ENCODE measurements around the gene SPOCD1. TPM values are rescaled to one million over a fixed set of nuclear protein-coding genes. Genes with fewer than 3 reads are reported as not detected.

SPOCD1 gene
- total RNA-seq, 1 experiment from 2014 or later = 10.2 TPM

DNA sequence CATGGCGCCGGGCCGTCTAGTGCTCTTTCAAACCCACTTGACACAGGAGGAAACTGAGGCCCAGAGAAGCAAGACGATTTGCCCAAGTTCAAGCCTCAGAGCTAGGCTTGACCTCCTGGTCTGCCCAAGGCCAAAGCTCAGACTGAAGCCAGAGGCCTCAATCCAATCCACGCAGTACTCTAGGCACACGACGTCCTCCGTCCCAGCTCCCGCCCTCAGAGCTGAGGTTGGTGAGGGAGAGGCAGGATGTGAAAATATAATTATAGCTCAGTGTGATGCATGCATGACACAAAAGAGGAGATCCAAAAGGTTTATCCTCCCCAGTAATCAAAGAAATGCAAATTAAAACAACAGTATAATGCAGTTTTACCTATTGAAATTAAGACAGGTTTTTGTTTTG lies 36.1 kb downstream of the SPOCD1 start:
- Histone ChIP-seq H3K27me3 (ENCODE audit: insufficient read depth, low read depth) (peaks cover 9% of the 10 kb centered on the region; the same call in 1 of the 2 replicates), H3K27ac (no peak overlapping the region), H3K4me1 (replicated peaks; ENCODE audit: insufficient read depth) (no peaks in the 10 kb centered on the region), H3K9me3 (ENCODE audit: insufficient read depth, low read depth) (no peaks in the 10 kb centered on the region), H3K4me3 (no peak overlapping the region), H3K9me2 (ENCODE audit: insufficient read depth) (no peaks in the 10 kb centered on the region), H3F3A (ENCODE audit: insufficient read depth, low read depth) (peaks cover 11% of the 10 kb centered on the region; the same call in 1 of the 2 replicates), H3K79me2 (ENCODE audit: low read depth) (no peaks in the 10 kb centered on the region), H2AFZ (no peak overlapping the region), H4K20me1 (ENCODE audit: insufficient read depth) (no peaks in the 10 kb centered on the region), H3K4me2 (no peak overlapping the region), H3K36me3 (ENCODE audit: low read depth) (no peaks in the 10 kb centered on the region)
- ChIA-PET CTCF (no interaction called here), POLR2A (ENCODE audit: unreplicated experiment) (no interaction called here)
- no peak for TF ChIP-seq EZH2 (IDR thresholded peaks at IDR 0.05; ENCODE audit: low read depth)
- TF ChIP-seq, protein P1, sequence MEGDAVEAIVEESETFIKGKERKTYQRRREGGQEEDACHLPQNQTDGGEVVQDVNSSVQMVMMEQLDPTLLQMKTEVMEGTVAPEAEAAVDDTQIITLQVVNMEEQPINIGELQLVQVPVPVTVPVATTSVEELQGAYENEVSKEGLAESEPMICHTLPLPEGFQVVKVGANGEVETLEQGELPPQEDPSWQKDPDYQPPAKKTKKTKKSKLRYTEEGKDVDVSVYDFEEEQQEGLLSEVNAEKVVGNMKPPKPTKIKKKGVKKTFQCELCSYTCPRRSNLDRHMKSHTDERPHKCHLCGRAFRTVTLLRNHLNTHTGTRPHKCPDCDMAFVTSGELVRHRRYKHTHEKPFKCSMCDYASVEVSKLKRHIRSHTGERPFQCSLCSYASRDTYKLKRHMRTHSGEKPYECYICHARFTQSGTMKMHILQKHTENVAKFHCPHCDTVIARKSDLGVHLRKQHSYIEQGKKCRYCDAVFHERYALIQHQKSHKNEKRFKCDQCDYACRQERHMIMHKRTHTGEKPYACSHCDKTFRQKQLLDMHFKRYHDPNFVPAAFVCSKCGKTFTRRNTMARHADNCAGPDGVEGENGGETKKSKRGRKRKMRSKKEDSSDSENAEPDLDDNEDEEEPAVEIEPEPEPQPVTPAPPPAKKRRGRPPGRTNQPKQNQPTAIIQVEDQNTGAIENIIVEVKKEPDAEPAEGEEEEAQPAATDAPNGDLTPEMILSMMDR (conservative IDR thresholded peaks at IDR 0.05) = no peak
- no TSS peak for BruUV-seq (replicated peaks)
- intact Hi-C loops (cut with micrococcal nuclease; ENCODE audit: unreplicated experiment) = loop anchor here (10.0 kb wide), 1 partner anchor 595 kb away; no protein-coding TSS in a partner anchor
- no peak for DNase-seq

DNA sequence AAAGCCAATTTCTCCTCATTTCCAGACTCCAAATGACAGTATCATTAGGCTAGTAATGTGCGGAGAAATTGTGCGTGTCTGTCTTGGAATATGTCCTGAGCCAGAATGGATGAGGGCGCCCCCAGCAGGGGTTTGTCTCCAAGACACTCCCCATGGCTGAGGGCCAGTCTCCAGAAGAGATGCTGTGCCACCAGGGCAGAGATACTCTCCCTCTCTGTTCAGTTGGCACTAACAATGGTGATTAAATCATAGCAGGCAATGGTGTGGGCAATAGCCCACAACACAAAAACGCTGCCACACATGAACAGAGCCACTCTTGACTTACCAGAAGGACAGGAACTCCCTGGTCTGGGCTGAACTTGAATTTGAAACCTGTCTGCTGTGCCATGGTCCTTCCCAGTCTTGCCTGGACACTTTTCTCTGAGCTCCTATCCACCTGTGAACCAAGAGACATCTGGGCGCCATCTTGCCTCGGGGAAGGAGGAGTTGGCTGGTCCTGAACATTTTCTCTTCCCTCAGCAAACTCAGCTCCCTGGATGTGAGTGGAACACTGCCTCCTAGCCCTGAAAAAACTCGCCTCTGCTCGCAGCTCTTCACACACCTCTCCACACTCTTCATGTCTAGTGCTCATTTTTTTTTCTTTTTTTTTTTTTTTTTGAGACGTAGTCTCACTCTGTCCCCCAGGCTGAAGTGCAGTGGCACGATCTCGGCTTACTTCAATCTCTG lies 36.9 kb downstream of the SPOCD1 start:
- ChIA-PET CTCF (no interaction called here), POLR2A (ENCODE audit: unreplicated experiment) (no interaction called here)
- no peak for DNase-seq
- BruUV-seq (replicated peaks) = no TSS peak
- Histone ChIP-seq H2AFZ (no peak overlapping the region), H3K4me2 (no peak overlapping the region), H3K4me1 (replicated peaks; ENCODE audit: insufficient read depth) (no peaks in the 10 kb centered on the region), H3K36me3 (ENCODE audit: low read depth) (no peaks in the 10 kb centered on the region), H3K4me3 (no peak overlapping the region), H3K27ac (no peak overlapping the region), H3K9me2 (ENCODE audit: insufficient read depth) (no peaks in the 10 kb centered on the region), H3F3A (ENCODE audit: insufficient read depth, low read depth) (peaks cover 11% of the 10 kb centered on the region; the same call in 1 of the 2 replicates), H4K20me1 (ENCODE audit: insufficient read depth) (no peaks in the 10 kb centered on the region), H3K27me3 (ENCODE audit: insufficient read depth, low read depth) (peaks cover 14% of the 10 kb centered on the region; the same call in 1 of the 2 replicates), H3K79me2 (ENCODE audit: low read depth) (no peaks in the 10 kb centered on the region), H3K9me3 (ENCODE audit: insufficient read depth, low read depth) (no peaks in the 10 kb centered on the region)
- TF ChIP-seq, protein P1 (conservative IDR thresholded peaks at IDR 0.05) = no peak
- TF ChIP-seq EZH2 (IDR thresholded peaks at IDR 0.05; ENCODE audit: low read depth) = no peak
- intact Hi-C loops (cut with micrococcal nuclease; ENCODE audit: unreplicated experiment) = no loop called here

DNA sequence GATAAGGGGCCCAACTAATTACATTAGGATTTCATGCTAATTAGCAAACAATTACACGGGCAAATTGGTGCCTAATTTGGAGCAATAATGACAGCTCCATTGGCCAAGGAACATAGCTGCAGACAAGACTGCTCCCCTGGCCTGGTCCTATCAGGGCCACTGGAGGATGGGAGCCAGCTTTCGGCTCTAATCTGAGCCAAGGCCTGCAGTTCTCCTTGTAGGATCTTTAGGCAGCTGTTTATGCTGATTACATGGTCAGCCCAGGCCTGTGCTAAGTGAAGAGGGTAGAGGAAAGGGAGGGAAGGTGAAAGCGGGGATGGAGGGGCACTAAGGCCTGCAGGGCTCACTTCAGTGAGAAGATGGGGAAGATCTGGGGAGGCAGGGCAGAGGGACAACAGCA lies 39.3 kb downstream of the SPOCD1 start:
- POLR2A ChIA-PET (ENCODE audit: unreplicated experiment) = interaction anchor here (0.6 kb wide), 1 partner anchor 335 kb away, joined by 5 read pairs; no protein-coding TSS in a partner anchor
- CTCF ChIA-PET = no interaction called here

More for the DNA sequence above, 39.3 kb downstream of the SPOCD1 start:
- no peak for TF ChIP-seq EZH2 (IDR thresholded peaks at IDR 0.05; ENCODE audit: low read depth)
- TF ChIP-seq, protein P1 (conservative IDR thresholded peaks at IDR 0.05) = no peak
- H3K9me3 ChIP-seq (ENCODE audit: insufficient read depth, low read depth) = no peaks in the 10 kb centered on the region
- H3K27ac ChIP-seq = no peak overlapping the region
- no peaks in the 10 kb centered on the region for H3K36me3 ChIP-seq (ENCODE audit: low read depth)
- no TSS peak for BruUV-seq (replicated peaks)
- no peaks in the 10 kb centered on the region for H3K79me2 ChIP-seq (ENCODE audit: low read depth)
- H2AFZ ChIP-seq = no peak overlapping the region
- H3K9me2 ChIP-seq (ENCODE audit: insufficient read depth) = no peaks in the 10 kb centered on the region
- no peak overlapping the region for H3K4me3 ChIP-seq
- no peak overlapping the region for H3K4me2 ChIP-seq
- no peaks in the 10 kb centered on the region for H4K20me1 ChIP-seq (ENCODE audit: insufficient read depth)
- DNase-seq = no peak
- peaks cover 17% of the 10 kb centered on the region; the same call in 1 of the 2 replicates for H3K27me3 ChIP-seq (ENCODE audit: insufficient read depth, low read depth)
- H3F3A ChIP-seq (ENCODE audit: insufficient read depth, low read depth) = peaks cover 11% of the 10 kb centered on the region; the same call in 1 of the 2 replicates
- H3K4me1 ChIP-seq (replicated peaks; ENCODE audit: insufficient read depth) = no peaks in the 10 kb centered on the region
- intact Hi-C loops (cut with micrococcal nuclease; ENCODE audit: unreplicated experiment) = no loop called here
